ENCODE results near the gene ENTPD3.

GRCh38 chr3:40369716-40370115 lies 17.3 kb upstream of the ENTPD3 start:
- no peak for TF ChIP-seq POLR2A (IDR thresholded peaks at IDR 0.05; ENCODE audit: low read depth, low read length)
- no peak for TF ChIP-seq POLR2AphosphoS5 (IDR thresholded peaks at IDR 0.05; ENCODE audit: low read depth, low read length)

Measured in GM12892 (cell line).